ENCODE results near the gene IQSEC2.

The IQSEC2 gene

GRCh38 chrX:53300157-53300556, 18.8 kb upstream of the IQSEC2 start:
- Histone ChIP-seq H3K27ac (ENCODE audit: low read depth, low read length) (no peak overlapping the region), H3K4me1 (ENCODE audit: insufficient read depth, low read length) (no peaks in the 10 kb centered on the region), H3K4me3 (ENCODE audit: low read depth in 1 of 2, low read length in 2 of 2) (no peak overlapping the region), H3K9me3 (ENCODE audit: low read length) (no peaks in the 10 kb centered on the region), H3K36me3 (ENCODE audit: insufficient read depth, low read length) (no peaks in the 10 kb centered on the region), H3K9ac (ENCODE audit: low read length) (no peak overlapping the region), H3K27me3 (ENCODE audit: control insufficient read depth in 1 of 2, insufficient read depth in 2 of 2, low read length in 2 of 2) (no peaks in the 10 kb centered on the region)

- no peak overlapping the region for H3K27ac ChIP-seq (ENCODE audit: low read depth, low read length)
- peaks cover 0 to 4% of the 10 kb centered on the region in 2 donors for H3K27me3 ChIP-seq (ENCODE audit: control insufficient read depth in 1 of 2, insufficient read depth in 2 of 2, low read length in 2 of 2)
Observed at GRCh38 chrX:53294024-53294648, 12.8 kb upstream of the IQSEC2 start.

GRCh38 chrX:53291596-53291995, 10.2 kb upstream of the IQSEC2 start:
- Histone ChIP-seq H3K27me3 (ENCODE audit: control insufficient read depth in 1 of 2, insufficient read depth in 2 of 2, low read length in 2 of 2) (peaks cover 0 to 4% of the 10 kb centered on the region in 2 donors), H3K9ac (ENCODE audit: low read length) (no peak overlapping the region), H3K9me3 (ENCODE audit: low read length) (no peaks in the 10 kb centered on the region), H3K36me3 (ENCODE audit: insufficient read depth, low read length) (no peaks in the 10 kb centered on the region), H3K27ac (ENCODE audit: low read depth, low read length) (no peak overlapping the region), H3K4me3 (ENCODE audit: low read depth in 1 of 2, low read length in 2 of 2) (no peak overlapping the region), H3K4me1 (ENCODE audit: insufficient read depth, low read length) (peaks cover 14% of the 10 kb centered on the region)

More at GRCh38 chrX:53294024-53294648, 12.8 kb upstream of the IQSEC2 start:
- Histone ChIP-seq H3K4me3 (ENCODE audit: low read depth in 1 of 2, low read length in 2 of 2) (no peak overlapping the region), H3K9ac (ENCODE audit: low read length) (no peak overlapping the region), H3K36me3 (ENCODE audit: insufficient read depth, low read length) (no peaks in the 10 kb centered on the region), H3K9me3 (ENCODE audit: low read length) (no peaks in the 10 kb centered on the region), H3K4me1 (ENCODE audit: insufficient read depth, low read length) (no peaks in the 10 kb centered on the region)

GRCh38 chrX:53290441-53291041, 9.2 kb upstream of the IQSEC2 start:
- Histone ChIP-seq H3K27ac (ENCODE audit: low read depth, low read length) (no peak overlapping the region), H3K36me3 (ENCODE audit: insufficient read depth, low read length) (no peaks in the 10 kb centered on the region)

GRCh38 chrX:53288189-53288588, 6.8 kb upstream of the IQSEC2 start:
- no peaks in the 10 kb centered on the region for H3K36me3 ChIP-seq (ENCODE audit: insufficient read depth, low read length)
- no peak overlapping the region for H3K27ac ChIP-seq (ENCODE audit: low read depth, low read length)
- H3K4me3 ChIP-seq (ENCODE audit: low read depth in 1 of 2, low read length in 2 of 2), result no peak overlapping the region
- peaks cover 4 to 17% of the 10 kb centered on the region in 2 donors for H3K27me3 ChIP-seq (ENCODE audit: control insufficient read depth in 1 of 2, insufficient read depth in 2 of 2, low read length in 2 of 2)
- H3K9ac ChIP-seq (ENCODE audit: low read length), result no peak overlapping the region
- H3K9me3 ChIP-seq (ENCODE audit: low read length), result no peaks in the 10 kb centered on the region
- H3K4me1 ChIP-seq (ENCODE audit: insufficient read depth, low read length), result peaks cover 30% of the 10 kb centered on the region

More at GRCh38 chrX:53290441-53291041, 9.2 kb upstream of the IQSEC2 start:
- H3K9ac ChIP-seq (ENCODE audit: low read length), result no peak overlapping the region
- H3K4me1 ChIP-seq (ENCODE audit: insufficient read depth, low read length), result peaks cover 16% of the 10 kb centered on the region
- peaks cover 0 to 4% of the 10 kb centered on the region in 2 donors for H3K27me3 ChIP-seq (ENCODE audit: control insufficient read depth in 1 of 2, insufficient read depth in 2 of 2, low read length in 2 of 2)
- H3K4me3 ChIP-seq (ENCODE audit: low read depth in 1 of 2, low read length in 2 of 2), result no peak overlapping the region
- H3K9me3 ChIP-seq (ENCODE audit: low read length), result no peaks in the 10 kb centered on the region

- H3K4me3 ChIP-seq (ENCODE audit: low read depth in 1 of 2, low read length in 2 of 2), result no peak overlapping the region
- H3K9ac ChIP-seq (ENCODE audit: low read length), result no peak overlapping the region
- peaks cover 4 to 18% of the 10 kb centered on the region in 2 donors for H3K27me3 ChIP-seq (ENCODE audit: control insufficient read depth in 1 of 2, insufficient read depth in 2 of 2, low read length in 2 of 2)
- H3K9me3 ChIP-seq (ENCODE audit: low read length), result no peaks in the 10 kb centered on the region
- no peak overlapping the region for H3K27ac ChIP-seq (ENCODE audit: low read depth, low read length)
- no peaks in the 10 kb centered on the region for H3K36me3 ChIP-seq (ENCODE audit: insufficient read depth, low read length)
- peaks cover 32% of the 10 kb centered on the region for H3K4me1 ChIP-seq (ENCODE audit: insufficient read depth, low read length)
Observed at GRCh38 chrX:53287493-53288138, 6.2 kb upstream of the IQSEC2 start.

GRCh38 chrX:53286171-53286570, 4.8 kb upstream of the IQSEC2 start:
- peaks cover 47% of the 10 kb centered on the region for H3K4me1 ChIP-seq (ENCODE audit: insufficient read depth, low read length)
- no peaks in the 10 kb centered on the region for H3K36me3 ChIP-seq (ENCODE audit: insufficient read depth, low read length)
- H3K27ac ChIP-seq (ENCODE audit: low read depth, low read length), result no peak overlapping the region
- no peak overlapping the region for H3K4me3 ChIP-seq (ENCODE audit: low read depth in 1 of 2, low read length in 2 of 2)
- no peak overlapping the region for H3K9ac ChIP-seq (ENCODE audit: low read length)
- H3K27me3 ChIP-seq (ENCODE audit: control insufficient read depth in 1 of 2, insufficient read depth in 2 of 2, low read length in 2 of 2), result peaks cover 4 to 25% of the 10 kb centered on the region in 2 donors
- H3K9me3 ChIP-seq (ENCODE audit: low read length), result no peaks in the 10 kb centered on the region

- H3K36me3 ChIP-seq (ENCODE audit: insufficient read depth, low read length), result no peaks in the 10 kb centered on the region
- H3K4me1 ChIP-seq (ENCODE audit: insufficient read depth, low read length), result peaks cover 47% of the 10 kb centered on the region
- no peak overlapping the region for H3K9ac ChIP-seq (ENCODE audit: low read length)
- peaks cover 4 to 22% of the 10 kb centered on the region in 2 donors for H3K27me3 ChIP-seq (ENCODE audit: control insufficient read depth in 1 of 2, insufficient read depth in 2 of 2, low read length in 2 of 2)
- no peak overlapping the region for H3K27ac ChIP-seq (ENCODE audit: low read depth, low read length)
- no peak overlapping the region for H3K4me3 ChIP-seq (ENCODE audit: low read depth in 1 of 2, low read length in 2 of 2)
- H3K9me3 ChIP-seq (ENCODE audit: low read length), result no peaks in the 10 kb centered on the region
Observed at GRCh38 chrX:53285591-53285990, 4.2 kb upstream of the IQSEC2 start.

- no peak overlapping the region for H3K27ac ChIP-seq (ENCODE audit: low read depth, low read length)
- H3K9me3 ChIP-seq (ENCODE audit: low read length), result no peaks in the 10 kb centered on the region
- H3K4me3 ChIP-seq (ENCODE audit: low read depth in 1 of 2, low read length in 2 of 2), result no peak overlapping the region
- peaks cover 54% of the 10 kb centered on the region for H3K4me1 ChIP-seq (ENCODE audit: insufficient read depth, low read length)
- no peaks in the 10 kb centered on the region for H3K36me3 ChIP-seq (ENCODE audit: insufficient read depth, low read length)
- H3K9ac ChIP-seq (ENCODE audit: low read length), result no peak overlapping the region
- peaks cover 4 to 22% of the 10 kb centered on the region in 2 donors for H3K27me3 ChIP-seq (ENCODE audit: control insufficient read depth in 1 of 2, insufficient read depth in 2 of 2, low read length in 2 of 2)
Observed at GRCh38 chrX:53284684-53285447, 3.5 kb upstream of the IQSEC2 start.

- Histone ChIP-seq H3K36me3 (ENCODE audit: insufficient read depth, low read length) (no peaks in the 10 kb centered on the region), H3K9me3 (ENCODE audit: low read length) (no peaks in the 10 kb centered on the region), H3K4me3 (ENCODE audit: low read depth in 1 of 2, low read length in 2 of 2) (no peak overlapping the region), H3K27ac (ENCODE audit: low read depth, low read length) (no peak overlapping the region), H3K4me1 (ENCODE audit: insufficient read depth, low read length) (peaks cover 56% of the 10 kb centered on the region), H3K27me3 (ENCODE audit: control insufficient read depth in 1 of 2, insufficient read depth in 2 of 2, low read length in 2 of 2) (peaks cover 4 to 22% of the 10 kb centered on the region in 2 donors), H3K9ac (ENCODE audit: low read length) (no peak overlapping the region)
Observed at GRCh38 chrX:53283567-53283966, 2.2 kb upstream of the IQSEC2 start.

GRCh38 chrX:53283099-53283498, 1.7 kb upstream of the IQSEC2 start:
- H3K4me3 ChIP-seq (ENCODE audit: low read depth in 1 of 2, low read length in 2 of 2), result no peak overlapping the region
- H3K27me3 ChIP-seq (ENCODE audit: control insufficient read depth in 1 of 2, insufficient read depth in 2 of 2, low read length in 2 of 2), result peaks cover 4 to 22% of the 10 kb centered on the region in 2 donors
- H3K36me3 ChIP-seq (ENCODE audit: insufficient read depth, low read length), result no peaks in the 10 kb centered on the region
- peaks cover 53% of the 10 kb centered on the region for H3K4me1 ChIP-seq (ENCODE audit: insufficient read depth, low read length)
- no peaks in the 10 kb centered on the region for H3K9me3 ChIP-seq (ENCODE audit: low read length)
- H3K9ac ChIP-seq (ENCODE audit: low read length), result no peak overlapping the region
- H3K27ac ChIP-seq (ENCODE audit: low read depth, low read length), result no peak overlapping the region

All from muscle layer of colon (tissue), 2 donors.